ENCODE data around the gene FN3KRP. TPM values are rescaled to one million over a fixed set of nuclear protein-coding genes. Genes with fewer than 3 reads are reported as not detected.

The FN3KRP gene
- total and polyA plus RNA-seq, 2 of the 13 experiments (the other 11 are each of a cell fraction or from before 2014, with no cell fraction given), result 22.4 to 28.2 TPM

DNA sequence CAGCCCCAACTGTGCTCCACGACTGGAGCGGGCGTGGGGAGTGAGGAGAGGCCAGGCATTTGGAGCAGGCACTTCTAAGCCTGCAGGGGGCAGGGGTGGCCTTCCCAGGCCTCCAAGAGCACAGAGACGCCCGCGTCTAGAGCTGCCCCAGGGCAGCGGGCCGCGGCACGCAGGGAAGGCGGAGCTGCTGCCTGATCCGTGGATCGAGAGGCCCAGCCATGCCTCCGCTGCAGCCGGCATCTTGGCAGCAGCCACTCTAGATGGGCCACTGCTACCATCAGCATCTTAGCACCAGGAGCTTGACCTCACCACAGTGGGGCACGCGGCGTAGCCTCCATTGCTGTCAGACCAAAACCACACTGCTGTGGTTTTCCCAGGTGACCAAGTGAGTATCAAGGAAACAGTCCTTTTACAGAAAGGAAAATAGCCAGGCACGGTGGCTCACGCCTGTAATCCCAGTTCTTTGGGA, 47.8 kb upstream of the FN3KRP start (continued):
- TF ChIP-seq, protein P1, sequence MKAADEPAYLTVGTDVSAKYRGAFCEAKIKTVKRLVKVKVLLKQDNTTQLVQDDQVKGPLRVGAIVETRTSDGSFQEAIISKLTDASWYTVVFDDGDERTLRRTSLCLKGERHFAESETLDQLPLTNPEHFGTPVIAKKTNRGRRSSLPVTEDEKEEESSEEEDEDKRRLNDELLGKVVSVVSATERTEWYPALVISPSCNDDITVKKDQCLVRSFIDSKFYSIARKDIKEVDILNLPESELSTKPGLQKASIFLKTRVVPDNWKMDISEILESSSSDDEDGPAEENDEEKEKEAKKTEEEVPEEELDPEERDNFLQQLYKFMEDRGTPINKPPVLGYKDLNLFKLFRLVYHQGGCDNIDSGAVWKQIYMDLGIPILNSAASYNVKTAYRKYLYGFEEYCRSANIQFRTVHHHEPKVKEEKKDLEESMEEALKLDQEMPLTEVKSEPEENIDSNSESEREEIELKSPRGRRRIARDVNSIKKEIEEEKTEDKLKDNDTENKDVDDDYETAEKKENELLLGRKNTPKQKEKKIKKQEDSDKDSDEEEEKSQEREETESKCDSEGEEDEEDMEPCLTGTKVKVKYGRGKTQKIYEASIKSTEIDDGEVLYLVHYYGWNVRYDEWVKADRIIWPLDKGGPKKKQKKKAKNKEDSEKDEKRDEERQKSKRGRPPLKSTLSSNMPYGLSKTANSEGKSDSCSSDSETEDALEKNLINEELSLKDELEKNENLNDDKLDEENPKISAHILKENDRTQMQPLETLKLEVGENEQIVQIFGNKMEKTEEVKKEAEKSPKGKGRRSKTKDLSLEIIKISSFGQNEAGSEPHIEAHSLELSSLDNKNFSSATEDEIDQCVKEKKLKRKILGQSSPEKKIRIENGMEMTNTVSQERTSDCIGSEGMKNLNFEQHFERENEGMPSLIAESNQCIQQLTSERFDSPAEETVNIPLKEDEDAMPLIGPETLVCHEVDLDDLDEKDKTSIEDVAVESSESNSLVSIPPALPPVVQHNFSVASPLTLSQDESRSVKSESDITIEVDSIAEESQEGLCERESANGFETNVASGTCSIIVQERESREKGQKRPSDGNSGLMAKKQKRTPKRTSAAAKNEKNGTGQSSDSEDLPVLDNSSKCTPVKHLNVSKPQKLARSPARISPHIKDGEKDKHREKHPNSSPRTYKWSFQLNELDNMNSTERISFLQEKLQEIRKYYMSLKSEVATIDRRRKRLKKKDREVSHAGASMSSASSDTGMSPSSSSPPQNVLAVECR (CRISPR knock-in tag; IDR thresholded peaks at IDR 0.05; ENCODE audit: borderline replicate concordance), result peak; percentile 70
- TF ChIP-seq NONO (IDR thresholded peaks at IDR 0.05) (no peak), NONO (CRISPR knock-in tag; conservative IDR thresholded peaks at IDR 0.05) (peak; percentile 56), XRCC5 (optimal IDR thresholded peaks at IDR 0.05; ENCODE audit: low read length) (peak; percentile 80), ZNF609 (CRISPR knock-in tag; IDR thresholded peaks at IDR 0.05; ENCODE audit: borderline replicate concordance) (peak; percentile 40; the same call in 1 of the 2 replicates), TFDP1 (CRISPR knock-in tag; IDR thresholded peaks at IDR 0.05; ENCODE audit: borderline replicate concordance) (peak; percentile 46; the same call in 1 of the 2 replicates), RXRB (CRISPR knock-in tag; IDR thresholded peaks at IDR 0.05; ENCODE audit: borderline replicate concordance) (peak; percentile 31; the same call in 1 of the 2 replicates), ZNF704 (CRISPR knock-in tag; IDR thresholded peaks at IDR 0.05; ENCODE audit: borderline replicate concordance) (peak; percentile 61; the same call in 1 of the 2 replicates), HHEX (CRISPR knock-in tag; IDR thresholded peaks at IDR 0.05) (0 out of 2 replicates have a peak, but pooled peaks have one; percentile 31), ATAD3A (CRISPR knock-in tag; IDR thresholded peaks at IDR 0.05) (peak; percentile 10; the same call in 1 of the 2 replicates), ZNF558 (CRISPR knock-in tag; IDR thresholded peaks at IDR 0.05; ENCODE audit: borderline replicate concordance) (peak; percentile 82)
- TF ChIP-seq, protein P2, sequence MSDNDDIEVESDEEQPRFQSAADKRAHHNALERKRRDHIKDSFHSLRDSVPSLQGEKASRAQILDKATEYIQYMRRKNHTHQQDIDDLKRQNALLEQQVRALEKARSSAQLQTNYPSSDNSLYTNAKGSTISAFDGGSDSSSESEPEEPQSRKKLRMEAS (IDR thresholded peaks at IDR 0.05), result peak; percentile 64
- TF ChIP-seq, protein P3, sequence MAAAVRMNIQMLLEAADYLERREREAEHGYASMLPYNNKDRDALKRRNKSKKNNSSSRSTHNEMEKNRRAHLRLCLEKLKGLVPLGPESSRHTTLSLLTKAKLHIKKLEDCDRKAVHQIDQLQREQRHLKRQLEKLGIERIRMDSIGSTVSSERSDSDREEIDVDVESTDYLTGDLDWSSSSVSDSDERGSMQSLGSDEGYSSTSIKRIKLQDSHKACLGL (CRISPR knock-in tag; IDR thresholded peaks at IDR 0.05), result peak; percentile 47; the same call in 1 of the 2 replicates
- TF ChIP-seq, protein P4, sequence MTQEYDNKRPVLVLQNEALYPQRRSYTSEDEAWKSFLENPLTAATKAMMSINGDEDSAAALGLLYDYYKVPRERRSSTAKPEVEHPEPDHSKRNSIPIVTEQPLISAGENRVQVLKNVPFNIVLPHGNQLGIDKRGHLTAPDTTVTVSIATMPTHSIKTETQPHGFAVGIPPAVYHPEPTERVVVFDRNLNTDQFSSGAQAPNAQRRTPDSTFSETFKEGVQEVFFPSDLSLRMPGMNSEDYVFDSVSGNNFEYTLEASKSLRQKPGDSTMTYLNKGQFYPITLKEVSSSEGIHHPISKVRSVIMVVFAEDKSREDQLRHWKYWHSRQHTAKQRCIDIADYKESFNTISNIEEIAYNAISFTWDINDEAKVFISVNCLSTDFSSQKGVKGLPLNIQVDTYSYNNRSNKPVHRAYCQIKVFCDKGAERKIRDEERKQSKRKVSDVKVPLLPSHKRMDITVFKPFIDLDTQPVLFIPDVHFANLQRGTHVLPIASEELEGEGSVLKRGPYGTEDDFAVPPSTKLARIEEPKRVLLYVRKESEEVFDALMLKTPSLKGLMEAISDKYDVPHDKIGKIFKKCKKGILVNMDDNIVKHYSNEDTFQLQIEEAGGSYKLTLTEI (CRISPR knock-in tag; conservative IDR thresholded peaks at IDR 0.05), result no peak
